GM12872 (cell line): ENCODE results near the gene CCL24.

Experiments used
- TF ChIP-seq, protein P1 (sequence below): IDR thresholded peaks from 3 replicates; pipeline ENCODE4 v1.5.1; 2011; ENCODE audit warnings: low read depth, mild to moderate bottlenecking, low read length, moderate library complexity; ENCODE audit not compliant: insufficient read depth

Gene CCL24

GRCh38 chr7:75844158-75844557, 30.6 kb upstream of the CCL24 start:
- TF ChIP-seq, protein P1, sequence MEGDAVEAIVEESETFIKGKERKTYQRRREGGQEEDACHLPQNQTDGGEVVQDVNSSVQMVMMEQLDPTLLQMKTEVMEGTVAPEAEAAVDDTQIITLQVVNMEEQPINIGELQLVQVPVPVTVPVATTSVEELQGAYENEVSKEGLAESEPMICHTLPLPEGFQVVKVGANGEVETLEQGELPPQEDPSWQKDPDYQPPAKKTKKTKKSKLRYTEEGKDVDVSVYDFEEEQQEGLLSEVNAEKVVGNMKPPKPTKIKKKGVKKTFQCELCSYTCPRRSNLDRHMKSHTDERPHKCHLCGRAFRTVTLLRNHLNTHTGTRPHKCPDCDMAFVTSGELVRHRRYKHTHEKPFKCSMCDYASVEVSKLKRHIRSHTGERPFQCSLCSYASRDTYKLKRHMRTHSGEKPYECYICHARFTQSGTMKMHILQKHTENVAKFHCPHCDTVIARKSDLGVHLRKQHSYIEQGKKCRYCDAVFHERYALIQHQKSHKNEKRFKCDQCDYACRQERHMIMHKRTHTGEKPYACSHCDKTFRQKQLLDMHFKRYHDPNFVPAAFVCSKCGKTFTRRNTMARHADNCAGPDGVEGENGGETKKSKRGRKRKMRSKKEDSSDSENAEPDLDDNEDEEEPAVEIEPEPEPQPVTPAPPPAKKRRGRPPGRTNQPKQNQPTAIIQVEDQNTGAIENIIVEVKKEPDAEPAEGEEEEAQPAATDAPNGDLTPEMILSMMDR, result no peak

DNA sequence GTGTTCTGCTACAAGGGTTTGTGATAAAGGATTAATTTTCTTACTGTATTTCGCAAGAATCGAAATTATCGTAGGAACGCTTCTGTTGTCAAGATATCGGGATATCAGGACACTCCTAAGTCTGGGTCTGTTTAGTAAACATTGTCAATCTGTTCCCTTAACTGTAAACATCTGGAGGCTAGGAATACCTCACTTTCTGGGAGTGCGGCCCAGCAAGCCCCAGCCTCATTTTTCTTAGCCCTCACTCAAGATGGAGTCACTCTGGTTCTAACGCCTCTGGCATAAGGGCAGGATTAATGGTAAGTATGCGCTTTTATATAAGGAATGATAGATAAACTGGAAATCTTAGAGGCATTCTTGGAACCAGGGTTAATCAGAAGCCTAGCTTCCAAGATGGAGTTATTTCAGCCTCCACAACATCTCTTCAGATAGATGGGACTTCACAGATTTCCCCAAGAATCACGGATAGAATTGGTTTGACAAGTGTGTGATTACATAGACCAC, 30.1 kb upstream of the CCL24 start:
- TF ChIP-seq, protein P1, result no peak

DNA sequence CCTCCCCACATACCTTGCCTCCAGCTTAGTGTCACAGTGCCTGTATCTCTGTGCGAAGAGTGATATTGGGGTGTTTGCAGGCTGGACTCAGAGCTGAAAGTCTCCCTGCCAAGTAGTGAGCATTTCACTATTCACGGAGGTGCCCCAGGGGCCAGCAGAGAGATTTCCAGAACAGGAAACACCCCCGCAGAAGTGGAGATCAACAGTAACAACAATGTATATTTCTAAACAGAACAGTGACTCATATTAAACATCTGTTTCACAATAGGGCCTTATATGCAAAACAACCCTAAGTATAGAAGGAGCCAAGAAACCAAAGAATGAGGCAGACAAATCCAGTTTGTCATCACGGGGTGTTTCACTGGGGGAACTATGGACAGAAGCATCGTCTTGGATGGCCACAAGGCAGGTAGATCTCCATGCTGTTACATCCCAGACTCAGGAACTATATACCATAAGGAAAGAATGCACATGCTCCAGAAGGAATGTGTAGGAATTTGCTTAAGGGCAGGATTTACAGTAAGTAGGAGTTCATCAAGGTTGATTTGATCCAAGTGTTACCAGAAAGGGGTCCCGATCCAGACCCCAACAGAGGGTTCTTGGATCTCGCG, 29.3 kb upstream of the CCL24 start:
- TF ChIP-seq, protein P1, result no peak

DNA sequence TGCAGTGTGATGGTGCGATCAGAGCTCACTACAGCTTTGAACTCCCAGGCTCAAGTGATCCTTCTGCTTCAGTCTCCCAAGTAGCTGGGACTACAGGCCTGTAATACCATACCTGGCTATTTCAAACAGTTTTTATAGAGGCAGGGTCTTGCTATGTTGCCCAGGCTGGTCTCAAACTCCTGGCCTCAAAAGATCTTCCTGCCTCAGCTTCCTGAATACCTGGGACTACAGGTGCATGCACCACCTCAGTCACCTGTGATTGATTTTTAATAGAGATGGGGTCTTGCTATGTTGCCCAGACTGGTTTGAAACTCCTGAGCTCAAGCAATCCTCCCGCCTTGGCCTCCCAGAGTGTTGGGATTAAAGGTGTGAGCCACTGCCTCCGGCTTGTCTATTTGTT, 26.4 kb upstream of the CCL24 start:
- TF ChIP-seq, protein P1, result no peak

GRCh38 chr7:75836798-75837197, 23.2 kb upstream of the CCL24 start:
- TF ChIP-seq, protein P1, result no peak

DNA sequence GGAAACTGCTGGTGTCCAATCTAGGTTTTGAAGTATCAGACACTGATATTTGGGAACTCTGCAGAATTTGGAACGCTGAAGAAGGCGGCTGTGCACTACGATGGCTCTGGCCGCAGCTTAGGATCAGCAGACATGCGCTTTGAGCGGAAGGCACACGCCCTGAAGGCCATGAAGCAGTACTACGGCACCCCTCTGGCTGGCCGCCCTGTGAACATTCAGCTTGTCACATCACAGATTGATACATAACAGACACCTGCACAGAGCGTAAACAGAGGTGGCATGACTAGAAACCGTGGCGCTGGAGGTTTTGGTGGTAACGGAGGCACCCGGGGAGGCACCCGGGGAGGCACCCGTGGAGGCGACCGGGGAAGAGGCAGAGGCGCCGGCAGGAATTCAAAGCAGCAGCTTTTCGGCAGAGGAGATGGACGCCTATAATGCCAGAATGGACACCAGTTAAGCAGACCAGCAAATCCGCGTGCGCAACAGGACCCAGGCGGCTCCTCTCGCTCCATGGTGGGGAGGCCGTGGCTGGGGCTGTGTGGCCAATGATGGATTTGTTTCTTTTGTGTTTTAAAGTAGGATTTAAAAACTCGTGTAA, 22.2 kb upstream of the CCL24 start:
- TF ChIP-seq, protein P1, result no peak

- TF ChIP-seq, protein P1, result no peak
These were observed 17.4 kb upstream of the CCL24 start for GRCh38 chr7:75830978-75831377.
